ENCODE data around the gene SMPD3. TPM values are rescaled to one million over a fixed set of nuclear protein-coding genes. Genes with fewer than 3 reads are reported as not detected.

SMPD3 gene
- total RNA-seq, 1 experiment from 2014 or later: 1.4 TPM

GRCh38 chr16:68346892-68347480, 101.3 kb downstream of the SMPD3 start:
- ChIA-PET CTCF (interaction anchor here (0.6 to 0.7 kb wide), 2 partner anchors 20 to 83 kb away, joined by 4 to 5 read pairs; partner anchors contain the start of gene SLC7A6), POLR2A (interaction anchor here (0.6 kb wide), 1 partner anchor 325 kb away, joined by 3 read pairs; no protein-coding TSS in a partner anchor)
- H3K9me3 Mint-ChIP-seq: no peaks in the 10 kb centered on the region
- no peak overlapping the region for H3K4me3 Mint-ChIP-seq
- no peaks in the 10 kb centered on the region for H3K27me3 Mint-ChIP-seq (ENCODE audit: low read depth)
- ATAC-seq (no peak), DNase-seq (ENCODE audit: low spot score) (no peak)
- 0 out of 2 replicates have a peak, but pooled peaks cover 3% of the 10 kb centered on the region for H3K4me1 Mint-ChIP-seq
- no peak overlapping the region; the same call in 1 of the 2 replicates for H3K27ac Mint-ChIP-seq
- TF ChIP-seq TEAD1 (CRISPR knock-in tag; IDR thresholded peaks at IDR 0.05) (no peak), NFYB (CRISPR knock-in tag; conservative IDR thresholded peaks at IDR 0.05; ENCODE audit: low read depth) (no peak), ZNF232 (CRISPR knock-in tag; IDR thresholded peaks at IDR 0.05) (no peak), ESRRA (CRISPR knock-in tag; IDR thresholded peaks at IDR 0.05; ENCODE audit: borderline replicate concordance) (no peak)
- peaks cover 45% of the 10 kb centered on the region for H3K36me3 Mint-ChIP-seq

- ATAC-seq (no peak), DNase-seq (ENCODE audit: low spot score) (no peak)
- H3K27ac Mint-ChIP-seq: no peak overlapping the region
- no peaks in the 10 kb centered on the region for H3K27me3 Mint-ChIP-seq (ENCODE audit: low read depth)
- H3K4me3 Mint-ChIP-seq: no peak overlapping the region
- H3K36me3 Mint-ChIP-seq: peaks cover 48% of the 10 kb centered on the region
- H3K9me3 Mint-ChIP-seq: no peaks in the 10 kb centered on the region
- 0 out of 2 replicates have a peak, but pooled peaks cover 3% of the 10 kb centered on the region for H3K4me1 Mint-ChIP-seq
- TF ChIP-seq MYBL2 (CRISPR knock-in tag; IDR thresholded peaks at IDR 0.05) (no peak), SMAD4 (CRISPR knock-in tag; IDR thresholded peaks at IDR 0.05) (no peak), FOXK1 (CRISPR knock-in tag; IDR thresholded peaks at IDR 0.05) (no peak), KAT7 (CRISPR knock-in tag; IDR thresholded peaks at IDR 0.05; ENCODE audit: borderline replicate concordance) (no peak), ATF1 (CRISPR knock-in tag; IDR thresholded peaks at IDR 0.05) (no peak), SP1 (CRISPR knock-in tag; conservative IDR thresholded peaks at IDR 0.05) (no peak), SMAD3 (CRISPR knock-in tag; IDR thresholded peaks at IDR 0.05; ENCODE audit: borderline replicate concordance) (no peak), CDX4 (CRISPR knock-in tag; IDR thresholded peaks at IDR 0.05; ENCODE audit: borderline replicate concordance) (no peak), ZNF317 (CRISPR knock-in tag; IDR thresholded peaks at IDR 0.05; ENCODE audit: borderline replicate concordance, low read depth) (no peak), ARID4B (CRISPR knock-in tag; IDR thresholded peaks at IDR 0.05; ENCODE audit: borderline replicate concordance) (no peak), ZNF281 (CRISPR knock-in tag; IDR thresholded peaks at IDR 0.05) (no peak), GABPB1 (CRISPR knock-in tag; IDR thresholded peaks at IDR 0.05) (no peak), ZNF138 (CRISPR knock-in tag; conservative IDR thresholded peaks at IDR 0.05) (no peak), NR1H2 (CRISPR knock-in tag; IDR thresholded peaks at IDR 0.05) (no peak), ZBTB21 (CRISPR knock-in tag; IDR thresholded peaks at IDR 0.05; ENCODE audit: borderline replicate concordance) (no peak), MAX (CRISPR knock-in tag; IDR thresholded peaks at IDR 0.05) (no peak), FOXP1 (CRISPR knock-in tag; IDR thresholded peaks at IDR 0.05; ENCODE audit: borderline replicate concordance) (no peak), NFYB (CRISPR knock-in tag; conservative IDR thresholded peaks at IDR 0.05; ENCODE audit: low read depth) (no peak), RELA (CRISPR knock-in tag; IDR thresholded peaks at IDR 0.05; ENCODE audit: borderline replicate concordance) (no peak)
- ChIA-PET POLR2A (no interaction called here), CTCF (no interaction called here)
Observed at GRCh38 chr16:68345958-68346635, 102.2 kb downstream of the SMPD3 start.

All from WTC11 (cell line).